CD8-positive, alpha-beta memory T cell (primary cell): Measurements from ENCODE around the gene TRAPPC5. TPM values are rescaled to one million over a fixed set of nuclear protein-coding genes. Genes with fewer than 3 reads are reported as not detected.

Experiments
- CTCF ChIA-PET: fragments of 350-600 bp; sonication (Branson Sonifier 250); formaldehyde crosslinking; loops from one replicate; lab custom pipeline; 2021; ENCODE audit warnings: antibody characterized with exemption; lab: Charles Lee
- POLR2A ChIA-PET: fragments of 350-600 bp; sonication (Branson Sonifier 250); formaldehyde crosslinking; loops from one replicate; lab custom pipeline; 2021; ENCODE audit warnings: antibody characterized with exemption; lab: Charles Lee
- DNase-seq, 5 donors: peaks; one replicate each; pipeline versions ENCODE4 v3.0.0 to v3.0.0-alpha.2; 2020 to 2022; ENCODE audit warnings: mixed read lengths in 1 of 5
- H3K27ac ChIP-seq: one replicate; pipeline ENCODE4 v1.7.0; 2013; ENCODE audit warnings: low read depth, mild to moderate bottlenecking, low read length, moderate library complexity
- H3K27me3 ChIP-seq: 2 replicates; pipeline ENCODE4 v1.7.0; 2013; ENCODE audit warnings: low read length, mild to moderate bottlenecking; ENCODE audit not compliant: insufficient read depth, poor library complexity, severe bottlenecking
- H3K36me3 ChIP-seq: 2 replicates; pipeline ENCODE4 v1.7.0; 2013; ENCODE audit warnings: mild to moderate bottlenecking, low read length, moderate library complexity; ENCODE audit not compliant: insufficient read depth
- H3K4me1 ChIP-seq: 2 replicates; pipeline ENCODE4 v1.7.0; 2013; ENCODE audit warnings: mild to moderate bottlenecking, low read length, moderate library complexity; ENCODE audit not compliant: insufficient read depth
- H3K4me3 ChIP-seq: 2 replicates; pipeline ENCODE4 v1.7.0; 2013; ENCODE audit warnings: mild to moderate bottlenecking, low read length
- H3K9me3 ChIP-seq: 2 replicates; pipeline ENCODE4 v1.7.0; 2013; ENCODE audit warnings: mild to moderate bottlenecking, low read length
- H3K27ac Mint-ChIP-seq, 8 donors: one replicate each; pipeline ENCODE4 v1.8.0; 2020 to 2021; ENCODE audit warnings: mixed read lengths in 8 of 8, mild to moderate bottlenecking in 6 of 8, inconsistent platforms in 3 of 8, moderate library complexity in 3 of 8
- H3K27me3 Mint-ChIP-seq, 2 donors: one replicate each; pipeline ENCODE4 v1.8.0; 2020 to 2021; ENCODE audit warnings: mixed read lengths in 2 of 2, mild to moderate bottlenecking in 1 of 2, moderate library complexity in 1 of 2
- H3K36me3 Mint-ChIP-seq, 3 donors: one replicate each; pipeline ENCODE4 v1.8.0; 2020 to 2021; ENCODE audit warnings: mixed read lengths in 3 of 3, inconsistent platforms in 1 of 3, mild to moderate bottlenecking in 1 of 3
- H3K4me1 Mint-ChIP-seq, 3 donors: one replicate each; pipeline ENCODE4 v1.8.0; 2020 to 2021; ENCODE audit warnings: mixed read lengths in 3 of 3, inconsistent platforms in 1 of 3, mild to moderate bottlenecking in 1 of 3
- H3K4me3 Mint-ChIP-seq, 7 donors: one replicate each; pipeline ENCODE4 v1.8.0; 2020 to 2021; ENCODE audit warnings: mixed read lengths in 7 of 7, mild to moderate bottlenecking in 6 of 7, moderate library complexity in 4 of 7, inconsistent platforms in 2 of 7
- H3K9me3 Mint-ChIP-seq, 5 donors: one replicate each; pipeline ENCODE4 v1.8.0; 2020 to 2022; ENCODE audit warnings: mixed read lengths in 5 of 5, mild to moderate bottlenecking in 3 of 5, moderate library complexity in 2 of 5, inconsistent platforms in 1 of 5
- polyA plus RNA-seq: library from polyadenylated mRNA; unstranded; fragments of 300-500 nt; fragmentation: Illumina TruSeq; gene quantifications from one replicate; pipeline ENCODE4 v1.2.3, GENCODE V29; 2021
- total RNA-seq, 2 experiments: library from RNA; stranded (reverse); gene quantifications; one replicate each; pipeline ENCODE4 v1.2.3, GENCODE V29; 2021

TRAPPC5 gene
- total and polyA plus RNA-seq, 3 experiments from 2014 or later = 63.5 to 155 (median 70.1) TPM

DNA sequence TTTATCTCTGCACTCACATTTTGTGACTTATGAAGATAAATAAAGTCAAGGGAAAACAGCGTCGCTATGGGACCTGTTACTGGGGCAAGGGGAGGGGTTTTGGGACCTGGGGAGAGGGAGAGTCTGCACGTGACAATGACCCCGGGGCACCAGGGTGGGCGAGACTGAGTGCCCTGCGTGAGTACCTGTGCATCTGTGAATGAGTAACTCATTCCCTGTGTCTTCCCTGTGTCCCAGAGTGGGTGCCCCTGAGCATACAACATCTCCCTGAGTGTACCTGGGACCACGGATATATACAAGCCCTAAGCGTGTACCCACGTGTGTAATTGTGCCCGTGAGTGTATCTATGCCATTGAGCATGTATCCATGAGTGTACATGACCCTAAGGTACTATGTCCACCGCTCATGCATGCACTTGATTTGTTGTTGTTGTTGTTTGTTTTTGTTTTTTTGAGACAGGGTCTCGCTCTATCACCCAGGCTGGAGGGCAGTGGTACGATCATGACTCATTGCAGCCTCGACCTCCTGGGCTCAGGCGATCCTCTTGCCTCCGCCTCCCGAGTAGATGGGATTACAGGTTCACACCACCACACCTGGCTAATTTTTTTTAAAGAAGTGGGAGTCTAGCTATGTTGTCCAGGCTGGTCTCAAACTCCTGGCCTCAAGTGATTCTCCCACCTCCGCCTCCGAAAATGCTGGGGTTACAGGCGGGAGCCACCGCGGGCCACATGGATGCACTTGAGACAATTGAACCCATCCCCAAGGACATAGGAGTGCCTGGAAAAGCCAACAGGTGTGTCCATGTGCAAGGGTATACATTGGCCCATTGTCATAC is 645 bp upstream of the TRAPPC5 start:
- Histone ChIP-seq H3K4me1 (peaks cover 35% of the 10 kb centered on the region), H3K36me3 (peaks cover 6% of the 10 kb centered on the region), H3K27me3 (no peaks in the 10 kb centered on the region), H3K4me3 (peak overlapping the region; percentile 83), H3K27ac (peak overlapping the region; percentile 82), H3K9me3 (no peaks in the 10 kb centered on the region)
- H3K27me3 Mint-ChIP-seq = peaks cover 11 to 32% of the 10 kb centered on the region in 2 donors
- peaks cover 30 to 58% (median 39%) of the 10 kb centered on the region in 3 donors for H3K4me1 Mint-ChIP-seq
- CTCF ChIA-PET = interaction anchor here (0.8 to 3.2 kb wide), 30 partner anchors 9 to 578 kb away, joined by 3 to 61 read pairs (median 5); partner anchors contain the start of genes PET100, RETN and STXBP2
- POLR2A ChIA-PET = interaction anchor here (0.6 to 1.6 kb wide), 3 partner anchors 42 to 190 kb away, joined by 3 to 5 read pairs (median 4); partner anchors contain the start of genes PET100, STXBP2 and XAB2
- H3K36me3 Mint-ChIP-seq = peaks cover 0 to 17% (median 2%) of the 10 kb centered on the region in 3 donors
- DNase-seq = no peak
- H3K27ac Mint-ChIP-seq = peak overlapping the region; percentile 69 to 92 (median 86)
- no peaks in the 10 kb centered on the region for H3K9me3 Mint-ChIP-seq
- peak overlapping the region; percentile 54 to 86 (median 81) for H3K4me3 Mint-ChIP-seq

DNA sequence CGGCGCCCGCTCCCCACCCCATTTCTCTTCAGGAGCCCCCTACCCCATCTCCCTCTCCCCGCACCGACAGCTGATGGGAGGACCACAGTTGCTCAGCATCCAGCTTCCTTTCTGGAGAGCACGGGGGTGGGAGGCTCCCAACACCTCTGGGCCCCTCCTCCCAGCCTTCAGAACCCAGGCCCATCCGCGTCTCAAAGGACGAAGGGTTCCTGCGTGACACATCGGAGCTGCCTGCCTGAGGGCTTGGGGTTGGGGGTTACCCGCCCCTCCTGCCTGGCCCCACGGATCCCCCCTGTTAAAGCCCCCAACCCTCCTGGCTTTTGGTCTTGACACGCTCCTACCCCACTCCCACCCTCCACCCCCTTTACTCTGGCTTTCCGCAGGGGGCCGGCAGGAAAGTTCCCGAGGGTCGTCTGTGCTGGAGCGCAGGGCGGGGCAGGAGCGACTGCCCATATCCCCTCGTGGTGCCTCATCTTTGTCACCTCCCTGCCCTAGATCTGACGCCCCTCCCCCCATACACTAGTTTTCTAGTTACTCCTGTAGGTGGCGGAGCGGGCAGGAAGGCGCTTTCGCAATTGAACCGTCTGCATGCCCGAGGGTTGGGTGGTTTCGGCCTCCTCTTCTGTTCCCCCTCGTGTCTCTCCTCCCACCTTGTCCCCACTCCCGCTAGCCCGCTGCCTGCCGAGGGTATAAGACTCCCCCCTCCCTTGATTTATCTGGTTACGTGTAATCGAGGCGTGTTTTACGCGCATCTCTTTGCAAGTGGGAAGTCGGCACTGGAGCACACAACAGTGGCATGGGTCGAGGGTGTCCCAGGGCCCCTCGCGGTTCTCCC is 924 bp downstream of the TRAPPC5 start:
- Histone ChIP-seq H3K9me3 (no peaks in the 10 kb centered on the region), H3K4me1 (peaks cover 31% of the 10 kb centered on the region), H3K4me3 (peak overlapping the region; percentile 83), H3K36me3 (peaks cover 6% of the 10 kb centered on the region), H3K27me3 (no peaks in the 10 kb centered on the region), H3K27ac (peak overlapping the region; percentile 82)
- peak overlapping the region; percentile 86 to 96 (median 86) for H3K4me3 Mint-ChIP-seq
- H3K9me3 Mint-ChIP-seq = no peaks in the 10 kb centered on the region
- peaks cover 0 to 24% (median 2%) of the 10 kb centered on the region in 3 donors for H3K36me3 Mint-ChIP-seq
- peak overlapping the region; percentile 81 to 97 (median 89) for H3K27ac Mint-ChIP-seq
- H3K4me1 Mint-ChIP-seq = peaks cover 26 to 49% (median 34%) of the 10 kb centered on the region in 3 donors
- peaks cover 8 to 23% of the 10 kb centered on the region in 2 donors for H3K27me3 Mint-ChIP-seq
- ChIA-PET POLR2A (interaction anchor here (0.8 to 1.6 kb wide), 6 partner anchors 25 to 331 kb away, joined by 3 to 5 read pairs (median 3); partner anchors contain the start of genes MAP2K7 and STXBP2), CTCF (interaction anchor here (0.6 to 3.2 kb wide), 48 partner anchors 8 to 582 kb away, joined by 3 to 61 read pairs (median 4); partner anchors contain the start of genes PET100, RETN and STXBP2)
- DNase-seq = peak; percentile 70 to 86 (median 74)

DNA sequence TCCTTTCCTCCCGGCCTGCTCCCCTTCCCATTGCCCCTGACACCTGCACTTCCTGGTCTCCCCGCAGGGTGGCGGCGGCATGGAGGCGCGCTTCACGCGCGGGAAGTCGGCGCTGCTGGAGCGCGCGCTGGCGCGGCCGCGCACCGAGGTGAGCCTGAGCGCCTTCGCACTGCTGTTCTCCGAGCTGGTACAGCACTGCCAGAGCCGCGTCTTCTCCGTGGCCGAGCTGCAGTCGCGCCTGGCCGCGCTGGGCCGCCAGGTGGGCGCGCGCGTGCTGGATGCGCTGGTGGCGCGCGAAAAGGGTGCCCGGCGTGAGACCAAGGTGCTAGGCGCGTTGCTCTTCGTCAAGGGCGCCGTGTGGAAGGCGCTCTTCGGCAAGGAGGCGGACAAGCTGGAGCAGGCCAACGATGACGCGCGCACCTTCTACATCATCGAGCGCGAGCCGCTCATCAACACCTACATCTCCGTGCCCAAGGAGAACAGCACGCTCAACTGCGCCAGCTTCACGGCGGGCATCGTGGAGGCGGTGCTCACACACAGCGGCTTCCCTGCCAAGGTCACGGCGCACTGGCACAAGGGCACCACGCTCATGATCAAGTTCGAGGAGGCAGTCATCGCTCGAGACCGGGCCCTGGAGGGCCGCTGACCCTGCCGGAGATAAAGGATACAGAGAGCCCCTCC is 1.7 kb downstream of the TRAPPC5 start:
- CTCF ChIA-PET = interaction anchor here (2.6 to 3.2 kb wide), 2 partner anchors 33 to 120 kb away, joined by 33 to 61 read pairs; no protein-coding TSS in a partner anchor
- H3K4me1 ChIP-seq = peaks cover 25% of the 10 kb centered on the region
- no peak overlapping the region for H3K27ac ChIP-seq
- H3K9me3 Mint-ChIP-seq = no peaks in the 10 kb centered on the region
- H3K36me3 ChIP-seq = peaks cover 6% of the 10 kb centered on the region
- H3K4me3 Mint-ChIP-seq = peak overlapping the region in 6 of 7 donors; percentile 37 to 92 (median 86)
- DNase-seq = no peak
- H3K9me3 ChIP-seq = no peaks in the 10 kb centered on the region
- peak overlapping the region; percentile 83 for H3K4me3 ChIP-seq
- peaks cover 6 to 16% of the 10 kb centered on the region in 2 donors for H3K27me3 Mint-ChIP-seq
- peaks cover 0 to 24% (median 2%) of the 10 kb centered on the region in 3 donors for H3K36me3 Mint-ChIP-seq
- H3K4me1 Mint-ChIP-seq = peaks cover 23 to 43% (median 26%) of the 10 kb centered on the region in 3 donors
- peak overlapping the region in 3 of 8 donors; percentile 60 to 87 (median 64) for H3K27ac Mint-ChIP-seq
- POLR2A ChIA-PET = no interaction called here
- no peaks in the 10 kb centered on the region for H3K27me3 ChIP-seq

DNA sequence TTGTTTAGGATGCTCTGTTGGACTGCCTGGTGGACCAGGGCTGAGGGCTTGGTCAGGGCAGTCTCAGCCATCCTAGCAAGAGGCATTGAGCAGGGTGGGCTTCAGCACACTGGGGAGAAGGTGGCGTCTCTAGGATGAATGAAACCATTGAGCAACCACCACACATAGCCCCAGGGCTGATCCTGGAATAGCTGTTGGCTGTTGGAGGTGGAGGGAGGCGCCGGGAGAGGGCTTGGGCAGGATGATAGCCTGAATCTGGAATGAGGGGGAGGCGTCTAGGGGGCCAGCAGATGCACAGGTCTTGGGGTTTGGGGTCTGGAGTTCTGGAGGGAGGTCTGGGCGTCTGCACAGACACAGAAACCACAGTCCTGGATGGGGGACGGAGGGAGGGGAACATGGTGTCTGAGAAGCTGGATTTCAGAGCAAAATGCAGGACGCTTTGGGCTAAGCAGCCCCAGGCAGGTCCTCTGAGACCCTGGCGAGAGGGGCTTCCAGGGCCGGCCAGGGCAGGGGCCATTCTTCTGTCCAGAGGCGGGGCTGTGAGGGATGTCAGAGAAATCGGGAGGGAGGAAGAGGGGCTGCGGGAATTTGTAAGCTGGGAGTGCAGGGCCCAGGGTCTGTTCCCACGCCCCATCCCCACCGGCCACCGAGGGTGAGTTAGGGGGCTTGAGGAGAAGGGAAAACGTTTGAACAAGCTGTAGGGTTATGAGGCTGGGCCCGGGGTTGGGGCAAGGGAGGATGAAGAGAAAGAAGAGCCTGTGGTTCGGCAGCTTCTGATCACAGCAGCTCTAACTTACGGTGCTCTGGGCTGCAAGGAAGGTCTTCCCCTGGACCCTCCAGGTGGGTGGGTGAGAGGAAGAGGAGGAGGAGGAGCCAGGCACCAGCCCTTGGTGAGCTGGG is 5.2 kb downstream of the TRAPPC5 start:
- Mint-ChIP-seq H3K9me3 (no peaks in the 10 kb centered on the region), H3K4me1 (peaks cover 5 to 14% (median 9%) of the 10 kb centered on the region in 3 donors), H3K36me3 (peaks cover 0 to 24% (median 2%) of the 10 kb centered on the region in 3 donors), H3K4me3 (peak overlapping the region in 2 of 7 donors; percentile 6 to 20), H3K27ac (peak overlapping the region in 4 of 8 donors; percentile 6 to 91 (median 49)), H3K27me3 (peaks cover 0 to 3% of the 10 kb centered on the region in 2 donors)
- Histone ChIP-seq H3K36me3 (peaks cover 6% of the 10 kb centered on the region), H3K27me3 (no peaks in the 10 kb centered on the region), H3K9me3 (no peaks in the 10 kb centered on the region), H3K4me1 (peaks cover 9% of the 10 kb centered on the region), H3K27ac (no peak overlapping the region), H3K4me3 (no peak overlapping the region)
- POLR2A ChIA-PET = no interaction called here
- CTCF ChIA-PET = no interaction called here
- no peak for DNase-seq

DNA sequence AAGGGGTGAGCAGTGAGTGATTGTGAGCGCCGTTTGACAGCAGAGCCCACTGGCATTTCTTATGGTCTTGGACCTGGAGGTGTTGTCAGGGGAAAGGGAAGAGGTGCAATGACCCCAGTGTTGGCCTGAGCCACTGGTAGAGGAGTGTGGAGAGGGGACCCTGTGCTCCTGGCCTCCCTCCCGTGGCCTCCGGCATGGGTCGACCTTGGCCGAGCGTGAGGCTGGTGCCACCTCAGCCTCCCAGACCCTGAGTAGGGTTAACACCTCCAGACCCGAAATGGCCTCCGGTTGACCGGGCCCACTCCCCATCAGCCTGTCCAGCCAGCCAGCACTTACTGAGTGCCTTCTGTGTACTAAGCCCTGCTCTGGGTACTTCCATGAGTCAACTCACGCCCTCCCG is 6.5 kb downstream of the TRAPPC5 start:
- H3K9me3 Mint-ChIP-seq = no peaks in the 10 kb centered on the region
- CTCF ChIA-PET = no interaction called here

DNA sequence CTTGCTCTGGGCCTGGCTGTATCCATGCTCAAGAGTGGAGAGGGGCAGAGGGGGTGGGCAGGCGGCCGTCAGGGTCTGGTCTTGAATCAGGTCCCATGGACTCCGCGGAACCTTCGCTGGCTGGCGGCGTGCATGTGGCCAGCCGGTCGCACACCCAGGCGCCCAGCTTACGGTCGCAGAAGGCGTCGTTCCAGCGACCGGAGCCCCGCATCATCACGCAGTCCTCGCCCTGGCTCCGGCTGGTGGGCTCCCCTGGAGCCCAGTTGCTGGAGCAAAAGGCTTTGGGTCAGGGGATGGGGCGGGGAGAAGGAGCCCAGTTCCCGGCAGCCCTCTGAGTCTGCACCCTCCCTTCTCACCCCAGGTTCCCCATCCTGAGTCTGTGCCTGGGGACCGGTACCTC is 8.5 kb downstream of the TRAPPC5 start:
- Histone ChIP-seq H3K4me1 (peaks cover 11% of the 10 kb centered on the region), H3K4me3 (no peak overlapping the region), H3K27me3 (no peaks in the 10 kb centered on the region), H3K27ac (no peak overlapping the region), H3K36me3 (no peaks in the 10 kb centered on the region), H3K9me3 (peaks cover 16% of the 10 kb centered on the region)
- DNase-seq = no peak
- H3K27me3 Mint-ChIP-seq = peaks cover 0 to 3% of the 10 kb centered on the region in 2 donors
- no peak overlapping the region for H3K27ac Mint-ChIP-seq
- H3K4me3 Mint-ChIP-seq = no peak overlapping the region
- no peaks in the 10 kb centered on the region for H3K9me3 Mint-ChIP-seq
- ChIA-PET CTCF (interaction anchor here (1.4 kb wide), 1 partner anchor 8 kb away, joined by 3 read pairs; the partner anchor contains the start of gene TRAPPC5), POLR2A (no interaction called here)
- peaks cover 0 to 2% (median 0%) of the 10 kb centered on the region in 3 donors for H3K4me1 Mint-ChIP-seq
- H3K36me3 Mint-ChIP-seq = peaks cover 0 to 7% (median 0%) of the 10 kb centered on the region in 3 donors

More for the DNA sequence above, 6.5 kb downstream of the TRAPPC5 start:
- POLR2A ChIA-PET = no interaction called here
- peaks cover 0 to 3% of the 10 kb centered on the region in 2 donors for H3K27me3 Mint-ChIP-seq
- DNase-seq = no peak
- no peak overlapping the region for H3K4me3 Mint-ChIP-seq
- H3K4me1 Mint-ChIP-seq = peaks cover 0 to 6% (median 3%) of the 10 kb centered on the region in 3 donors
- H3K9me3 ChIP-seq = peaks cover 10% of the 10 kb centered on the region
- peaks cover 0 to 17% (median 2%) of the 10 kb centered on the region in 3 donors for H3K36me3 Mint-ChIP-seq
- peaks cover 6% of the 10 kb centered on the region for H3K36me3 ChIP-seq
- H3K27me3 ChIP-seq = no peaks in the 10 kb centered on the region
- peak overlapping the region in 1 of 8 donors; percentile 18 for H3K27ac Mint-ChIP-seq
- H3K4me3 ChIP-seq = no peak overlapping the region
- no peak overlapping the region for H3K27ac ChIP-seq
- H3K4me1 ChIP-seq = peaks cover under 1% of the 10 kb centered on the region
